IPS-18c (cell line): Measurements from ENCODE around the gene MRPL53.

Experiments used
- H3K4me3 ChIP-seq: 2 replicates; pipeline ENCODE4 v1.7.0; 2013; ENCODE audit warnings: low read depth, mild to moderate bottlenecking, low read length, moderate library complexity; ENCODE audit not compliant: insufficient read depth
- H3K9me3 ChIP-seq: one replicate; pipeline ENCODE4 v1.6.1; 2013; ENCODE audit warnings: mild to moderate bottlenecking, low read length, moderate library complexity; ENCODE audit not compliant: control insufficient read depth, insufficient read depth

MRPL53 gene

DNA sequence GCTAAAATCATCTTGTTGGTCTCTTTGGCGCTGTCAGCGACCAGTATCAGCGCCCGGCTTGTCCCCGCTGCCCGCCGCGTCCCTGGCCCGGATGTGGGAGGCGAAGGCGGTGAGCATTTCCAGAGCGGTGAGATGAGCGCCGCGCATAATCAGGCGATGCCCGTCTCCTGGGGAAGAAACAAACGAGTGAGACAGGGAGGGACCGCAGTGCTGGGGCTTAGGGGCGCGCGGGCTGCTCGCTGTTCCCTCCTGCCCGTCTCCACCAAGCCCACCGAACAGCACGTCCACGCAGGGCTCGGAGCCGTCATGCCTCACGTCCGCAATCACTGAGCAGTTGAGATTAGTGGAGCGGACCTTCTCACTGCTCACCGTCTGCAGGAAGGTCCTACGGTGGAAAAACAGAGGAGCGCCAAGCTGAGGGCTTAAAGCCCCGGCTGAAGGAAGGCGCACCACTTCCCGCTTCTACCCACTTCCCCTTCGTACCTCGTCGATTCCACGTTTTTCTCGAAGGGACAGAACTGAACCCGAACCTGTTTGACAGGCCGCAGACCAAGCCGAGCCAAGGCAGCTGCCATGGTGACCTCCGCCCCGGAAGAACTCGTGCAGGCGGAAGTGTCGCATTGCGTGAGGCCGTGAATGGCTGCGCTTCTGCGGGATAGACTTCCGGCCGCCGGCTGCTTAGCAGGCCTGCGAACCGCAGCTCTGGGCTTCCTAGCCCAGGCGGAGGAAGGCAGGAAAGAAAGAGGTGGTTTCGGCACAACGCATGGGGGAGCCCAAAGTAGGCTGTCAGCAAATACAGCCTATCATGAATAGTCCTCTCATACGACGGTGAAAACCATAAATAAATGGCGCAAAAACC is at the start of gene MRPL53:
Gene MRPL53 (minus strand): TSS at position 595 of the 859 bp plus-strand sequence. CDS start 20 bp downstream, at position 575.
- H3K9me3 ChIP-seq, result no peaks in the 10 kb centered on the region
- peak within 1 kb of the TSS; percentile 99 for H3K4me3 ChIP-seq

DNA sequence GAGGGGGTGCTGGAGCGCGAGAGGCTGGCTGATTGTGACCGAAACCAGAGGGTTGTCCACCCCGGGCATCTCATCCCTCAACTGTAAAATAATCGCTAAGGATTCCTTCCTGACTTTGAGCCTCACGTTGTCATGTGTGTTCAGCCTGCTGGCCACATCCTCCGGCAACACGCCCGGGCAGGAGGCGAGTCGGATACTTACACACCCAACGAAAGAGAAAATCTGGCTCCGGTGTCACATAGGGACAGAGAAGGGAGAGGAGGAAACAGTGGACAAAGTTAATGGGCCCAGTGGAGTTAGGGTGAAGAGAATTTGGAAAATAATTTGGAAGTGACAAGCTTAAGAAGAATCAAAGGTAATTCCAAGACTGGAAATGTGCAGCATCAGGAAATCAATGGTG is 44.2 kb upstream of the MRPL53 start:
- H3K4me3 ChIP-seq, result no peak overlapping the region

DNA sequence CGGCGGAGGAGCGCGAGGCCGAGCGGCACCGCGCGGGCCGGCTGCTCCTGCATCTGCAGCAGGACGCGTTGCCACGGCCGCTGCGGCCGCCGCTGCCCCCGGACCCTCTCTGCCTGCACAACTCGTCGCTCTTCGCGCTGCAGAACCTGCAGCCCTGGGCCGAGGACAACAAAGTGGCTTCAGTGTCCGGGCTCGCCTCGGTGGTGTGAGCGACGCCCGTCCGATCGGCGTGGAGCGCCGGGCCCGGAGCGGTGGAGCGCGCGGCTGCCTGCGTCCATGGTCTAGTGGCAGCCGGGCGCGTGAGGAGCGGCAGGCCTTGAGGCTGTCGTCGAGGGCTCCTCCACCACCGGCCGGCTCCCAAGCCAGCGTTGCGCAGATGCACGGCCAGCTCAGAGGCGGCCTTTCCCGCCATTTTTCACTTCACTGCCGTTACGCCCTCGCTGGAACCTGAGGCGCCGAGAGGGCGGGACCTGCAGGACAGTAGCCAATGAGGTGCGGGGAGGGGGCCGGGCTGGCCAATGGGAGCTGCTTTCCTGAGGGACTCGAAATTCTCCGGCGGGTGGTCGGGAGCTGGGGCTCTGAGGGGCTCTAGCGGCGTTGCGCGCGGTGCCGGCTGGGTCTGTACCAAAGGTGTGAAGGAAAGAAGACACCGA is 43.6 kb upstream of the MRPL53 start:
- H3K4me3 ChIP-seq, result peak overlapping the region; percentile 42; the same call in 1 of the 2 replicates
- peaks cover 9% of the 10 kb centered on the region for H3K9me3 ChIP-seq

More for the DNA sequence above, 44.2 kb upstream of the MRPL53 start:
- H3K9me3 ChIP-seq, result peaks cover 9% of the 10 kb centered on the region

DNA sequence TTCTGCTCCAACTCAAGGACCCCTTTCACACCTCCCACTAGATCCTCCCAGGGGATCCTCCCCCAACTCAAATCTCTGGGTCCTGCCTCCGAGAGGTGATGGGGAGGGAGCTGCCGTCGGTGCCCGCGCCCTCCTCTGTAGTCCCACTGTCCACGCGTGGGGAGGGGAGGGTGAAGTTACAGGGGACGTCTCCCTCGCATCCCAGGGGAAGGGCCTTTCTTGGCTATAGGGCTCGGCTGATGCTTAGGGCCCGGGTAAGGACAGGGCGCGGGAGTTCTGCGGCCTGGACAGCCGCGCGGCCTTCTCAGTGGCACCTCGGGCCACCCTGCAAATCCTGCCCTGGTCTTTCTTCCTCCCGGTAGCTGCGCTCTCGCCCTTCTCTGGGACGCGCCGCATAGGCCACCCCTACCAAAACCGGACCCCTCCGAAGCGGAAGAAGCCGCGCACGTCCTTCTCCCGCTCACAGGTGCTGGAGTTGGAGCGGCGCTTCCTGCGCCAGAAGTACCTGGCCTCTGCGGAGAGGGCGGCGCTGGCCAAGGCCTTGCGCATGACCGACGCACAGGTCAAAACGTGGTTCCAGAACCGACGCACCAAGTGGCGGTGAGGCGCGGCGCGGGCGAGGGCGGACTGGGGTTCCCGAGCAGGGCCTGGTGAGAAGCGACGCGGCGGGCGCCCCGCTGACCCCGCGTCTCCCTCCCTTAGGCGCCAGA is 42.9 kb upstream of the MRPL53 start:
- peak overlapping the region; percentile 42; the same call in 1 of the 2 replicates for H3K4me3 ChIP-seq
- peaks cover 9% of the 10 kb centered on the region for H3K9me3 ChIP-seq

DNA sequence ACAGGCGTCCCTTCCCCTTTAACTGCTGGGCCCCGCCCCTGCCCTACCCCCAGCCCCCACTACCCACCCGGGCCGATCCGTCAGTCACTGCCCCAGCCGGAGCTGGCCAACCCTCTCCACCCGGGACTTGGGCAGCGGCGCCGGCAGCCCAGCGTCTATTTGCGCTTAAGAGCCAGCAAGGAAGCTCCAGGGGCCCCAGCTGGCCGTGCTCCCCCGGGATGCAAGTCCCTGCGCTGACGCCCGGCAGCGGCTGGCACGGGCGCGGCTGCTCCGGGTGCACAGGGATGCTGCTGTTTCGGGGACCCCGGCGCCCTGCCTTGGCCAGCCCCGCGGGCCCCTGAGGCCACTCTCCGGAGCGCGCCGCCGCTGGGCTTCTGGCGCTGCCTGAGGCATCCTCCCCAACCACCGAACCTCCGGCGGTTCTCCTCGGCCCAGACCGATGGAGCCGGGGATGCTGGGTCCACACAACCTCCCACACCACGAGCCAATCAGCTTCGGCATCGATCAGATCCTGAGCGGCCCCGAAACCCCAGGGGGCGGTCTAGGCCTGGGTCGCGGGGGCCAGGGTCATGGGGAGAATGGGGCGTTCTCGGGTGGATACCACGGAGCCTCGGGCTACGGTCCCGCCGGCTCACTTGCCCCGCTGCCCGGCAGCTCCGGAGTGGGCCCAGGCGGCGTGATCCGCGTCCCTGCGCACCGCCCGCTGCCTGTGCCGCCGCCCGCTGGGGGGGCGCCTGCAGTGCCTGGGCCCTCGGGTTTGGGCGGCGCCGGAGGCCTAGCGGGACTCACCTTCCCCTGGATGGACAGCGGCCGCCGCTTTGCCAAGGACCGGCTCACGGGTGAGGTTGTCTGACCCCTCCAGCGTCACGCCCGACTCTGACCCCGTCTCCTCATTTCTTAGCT is 42.1 kb upstream of the MRPL53 start, which contains the start of gene TLX2:
Gene TLX2 (plus strand): TSS at position 83 of the 903 bp plus-strand sequence. CDS start 357 bp downstream, at position 440.
- peak within 1 kb of the TSS; percentile 42 for H3K4me3 ChIP-seq
- H3K9me3 ChIP-seq, result peaks cover 9% of the 10 kb centered on the region

DNA sequence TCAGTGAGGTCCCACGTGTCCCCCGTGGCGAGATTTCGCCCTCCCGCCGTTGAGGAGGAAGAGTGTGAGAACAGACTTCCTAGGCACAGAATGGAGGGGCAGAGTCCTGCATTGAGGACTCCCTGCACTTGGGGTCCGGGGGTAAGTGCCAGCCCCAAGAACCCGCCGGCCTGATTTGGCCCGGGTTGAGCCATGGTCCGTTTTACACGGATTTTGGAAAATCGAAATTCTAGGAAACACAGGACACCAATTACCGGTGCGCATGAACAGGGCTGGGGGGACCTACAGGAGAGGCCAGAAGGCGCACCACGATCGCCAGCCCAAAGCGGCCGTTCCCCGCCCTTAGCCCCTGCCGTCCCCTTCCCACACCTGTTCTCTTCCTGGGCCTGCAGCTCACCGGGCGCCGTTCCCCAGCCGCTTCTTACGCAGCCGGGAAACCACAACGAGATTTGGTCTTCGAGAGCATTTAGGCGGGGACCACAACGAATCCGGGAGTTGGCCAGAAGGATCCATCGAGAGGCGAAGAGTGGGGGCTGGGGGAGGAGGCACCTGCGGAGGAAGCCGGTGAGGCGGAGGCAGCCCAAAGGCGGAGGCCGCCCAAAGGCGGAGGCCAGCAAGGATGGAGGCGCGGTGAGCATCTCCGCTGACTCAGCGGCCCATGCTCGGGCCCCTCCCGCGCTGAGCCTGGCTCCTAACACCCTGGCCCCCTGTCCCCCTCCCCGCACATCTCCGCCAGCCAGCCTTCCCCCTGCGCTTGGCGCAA is 41.3 kb upstream of the MRPL53 start:
- peak overlapping the region; percentile 42 for H3K4me3 ChIP-seq
- peaks cover 9% of the 10 kb centered on the region for H3K9me3 ChIP-seq

DNA sequence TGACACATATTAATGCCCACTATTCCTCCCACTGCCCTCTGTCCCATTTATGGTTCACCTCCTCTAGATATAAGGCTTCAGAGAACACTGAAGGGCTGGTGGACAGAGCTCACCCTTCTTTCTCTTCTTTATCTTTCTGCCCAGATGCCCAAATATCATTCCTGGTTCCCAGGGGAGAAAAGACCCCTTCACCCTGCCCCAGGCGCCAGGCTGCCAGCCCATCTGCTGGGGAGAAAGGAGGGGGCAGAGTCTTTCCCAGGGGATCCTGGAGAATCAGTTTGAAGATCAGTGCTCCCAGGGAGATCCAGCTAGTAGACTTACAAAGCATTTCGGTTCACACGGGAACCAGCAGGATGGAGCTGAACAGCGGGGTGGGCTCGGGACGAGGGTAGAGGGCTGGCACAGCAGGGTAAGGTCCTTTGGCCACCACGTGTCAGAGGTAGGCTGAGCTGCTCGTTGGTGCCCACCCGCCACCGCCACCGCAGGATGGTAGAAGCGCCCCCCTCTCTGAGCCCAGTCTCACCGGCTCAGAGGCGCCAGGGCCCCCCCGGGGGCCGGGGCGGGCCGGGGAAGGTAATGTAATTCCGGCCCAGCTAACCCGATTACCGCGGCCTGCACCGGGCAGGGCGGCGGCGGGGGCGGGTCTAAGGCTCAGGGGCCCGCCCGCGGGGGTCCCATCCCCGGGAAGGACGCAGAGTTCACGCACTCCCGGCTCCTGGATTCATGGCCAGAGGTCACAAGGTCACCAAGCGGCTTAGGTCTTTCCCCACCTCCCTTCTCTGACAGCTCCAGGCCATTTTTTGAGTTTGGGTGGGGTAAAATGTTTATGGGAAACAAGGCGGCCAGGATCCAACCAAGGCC is 40.5 kb upstream of the MRPL53 start:
- H3K4me3 ChIP-seq, result peak overlapping the region; percentile 42; the same call in 1 of the 2 replicates
- peaks cover 9% of the 10 kb centered on the region for H3K9me3 ChIP-seq

DNA sequence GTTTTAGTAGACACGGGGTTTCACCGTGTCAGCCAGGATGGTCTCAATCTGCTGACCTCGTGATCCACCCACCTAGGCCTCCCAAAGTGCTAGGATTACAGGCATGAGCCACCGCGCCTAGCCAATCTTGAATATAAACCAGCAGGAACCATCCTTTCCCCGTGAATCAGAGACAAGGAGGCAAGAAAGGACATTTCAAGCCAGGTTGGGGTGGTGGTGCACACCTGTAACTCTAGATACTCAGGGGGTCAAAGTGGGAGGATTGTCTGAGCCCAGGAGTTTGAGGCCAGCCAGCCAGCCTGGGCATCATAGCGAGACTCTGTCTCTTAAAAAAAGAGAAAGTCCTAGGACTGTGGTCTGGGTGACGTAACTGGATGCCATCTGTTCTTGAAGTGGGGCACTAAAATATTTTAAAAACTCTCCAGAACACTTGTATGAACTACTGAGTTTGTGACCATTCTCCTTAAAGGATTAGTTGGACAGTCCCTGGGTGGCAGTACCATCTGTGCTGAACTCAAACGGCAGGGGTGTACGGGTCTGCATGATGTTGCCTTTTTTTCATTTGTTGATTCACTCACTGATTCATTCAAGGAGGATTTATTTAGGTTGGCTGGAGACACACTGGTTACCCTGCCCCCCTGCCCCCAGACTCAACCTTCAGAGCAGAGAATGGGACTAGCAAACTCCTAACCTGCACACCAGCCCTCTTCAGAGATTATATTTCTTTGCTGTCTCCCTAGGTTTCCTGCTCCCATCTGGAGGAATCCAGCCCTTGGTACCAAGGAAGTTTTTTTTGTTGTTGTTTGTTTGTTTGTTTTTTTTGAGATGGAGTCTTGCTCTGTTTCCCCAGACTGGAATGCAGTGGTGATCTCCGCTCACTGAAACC is 38.9 kb upstream of the MRPL53 start:
- peaks cover 5% of the 10 kb centered on the region for H3K9me3 ChIP-seq
- no peak overlapping the region for H3K4me3 ChIP-seq

DNA sequence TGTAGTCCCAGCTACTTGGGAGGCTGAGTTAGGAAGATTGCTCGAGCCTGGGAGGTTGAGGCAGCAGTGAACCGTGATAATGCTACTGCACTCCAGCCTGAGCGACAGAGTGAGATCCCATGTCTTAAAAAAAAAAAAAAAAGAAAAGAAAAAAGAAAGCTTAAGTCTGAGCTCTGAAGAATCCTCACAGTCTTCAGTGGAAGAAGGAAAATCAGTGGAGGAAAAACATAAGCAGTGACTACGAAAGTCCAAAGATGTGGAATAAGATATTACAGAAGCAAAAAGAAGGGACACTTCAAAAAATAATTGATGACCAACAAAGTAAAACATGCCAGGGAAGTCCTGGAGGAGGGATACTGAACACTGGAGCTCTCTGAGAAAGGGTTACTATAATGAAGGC is 37.8 kb upstream of the MRPL53 start:
- Histone ChIP-seq H3K4me3 (no peak overlapping the region), H3K9me3 (no peaks in the 10 kb centered on the region)

DNA sequence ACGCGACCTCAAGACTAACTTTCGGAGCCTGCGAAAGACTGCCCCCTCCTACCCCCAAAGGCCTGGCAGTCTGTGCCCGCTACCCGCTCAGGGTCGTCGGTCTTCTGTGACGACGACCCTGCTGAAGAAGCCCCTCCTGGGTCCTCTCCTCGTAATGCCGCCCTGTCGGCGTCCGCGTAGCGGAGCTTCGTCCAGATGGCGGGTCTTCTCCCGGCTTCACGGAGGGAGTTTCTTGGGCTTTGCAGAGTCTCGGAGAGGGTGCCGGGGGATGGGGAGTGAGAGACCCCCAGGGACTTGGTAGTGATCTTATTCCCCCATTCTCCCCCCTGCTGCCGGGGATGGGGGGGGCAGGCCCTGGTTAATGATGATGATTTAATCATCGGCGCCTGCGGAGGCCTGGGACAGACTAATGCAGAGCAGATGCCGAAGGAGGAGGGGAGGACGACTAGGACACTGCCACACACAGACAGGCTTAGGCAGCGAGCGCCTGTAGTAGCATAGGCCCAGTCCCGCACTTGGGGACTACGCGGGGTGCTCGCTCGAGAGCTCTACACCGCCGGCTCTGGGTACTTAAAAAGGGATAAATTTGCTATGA is 35.5 kb upstream of the MRPL53 start:
- Histone ChIP-seq H3K4me3 (peak overlapping the region; percentile 94), H3K9me3 (no peaks in the 10 kb centered on the region)

DNA sequence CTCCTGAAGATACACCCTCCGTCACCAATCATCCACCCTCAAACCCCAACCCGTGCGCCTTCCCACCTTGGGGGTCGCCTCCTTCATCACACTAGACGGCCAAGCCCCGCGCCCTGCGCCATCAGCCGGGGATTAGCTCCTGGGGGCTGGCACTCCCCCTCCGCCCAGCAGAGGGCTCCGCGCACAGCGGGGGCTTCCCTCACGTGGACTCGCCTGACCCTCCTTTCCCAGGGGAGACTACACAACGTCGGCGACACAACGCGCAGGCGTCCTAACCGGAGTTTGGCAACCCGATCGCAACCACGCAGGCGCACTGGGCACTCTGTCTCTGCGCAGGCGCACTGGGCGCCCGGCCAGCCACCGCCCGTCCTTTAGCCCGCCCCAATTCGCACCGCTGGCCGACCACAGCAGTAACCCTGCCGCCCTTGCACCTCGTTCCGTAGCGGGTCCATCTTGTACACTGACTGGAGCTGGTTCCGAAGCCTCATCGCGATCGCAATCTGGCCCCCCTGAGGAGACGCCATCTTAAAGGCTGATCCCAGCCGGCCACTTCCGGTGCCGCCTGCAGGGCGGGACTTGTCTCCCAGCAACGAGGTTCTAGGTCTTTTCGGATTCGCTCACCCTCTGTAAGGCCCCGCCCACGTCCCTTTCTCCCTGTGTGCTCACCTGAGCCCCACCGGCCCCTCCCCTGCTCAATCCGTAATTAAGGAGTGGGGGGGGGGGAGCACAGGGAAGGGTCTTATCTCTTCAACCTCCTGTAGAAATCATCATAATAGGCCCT is 34.9 kb upstream of the MRPL53 start, which contains the start of gene PCGF1:
Gene PCGF1 (minus strand): TSS at position 551 of the 781 bp plus-strand sequence. CDS start 27 bp downstream, at position 524.
- Histone ChIP-seq H3K4me3 (peak within 1 kb of the TSS; percentile 94), H3K9me3 (no peaks in the 10 kb centered on the region)

DNA sequence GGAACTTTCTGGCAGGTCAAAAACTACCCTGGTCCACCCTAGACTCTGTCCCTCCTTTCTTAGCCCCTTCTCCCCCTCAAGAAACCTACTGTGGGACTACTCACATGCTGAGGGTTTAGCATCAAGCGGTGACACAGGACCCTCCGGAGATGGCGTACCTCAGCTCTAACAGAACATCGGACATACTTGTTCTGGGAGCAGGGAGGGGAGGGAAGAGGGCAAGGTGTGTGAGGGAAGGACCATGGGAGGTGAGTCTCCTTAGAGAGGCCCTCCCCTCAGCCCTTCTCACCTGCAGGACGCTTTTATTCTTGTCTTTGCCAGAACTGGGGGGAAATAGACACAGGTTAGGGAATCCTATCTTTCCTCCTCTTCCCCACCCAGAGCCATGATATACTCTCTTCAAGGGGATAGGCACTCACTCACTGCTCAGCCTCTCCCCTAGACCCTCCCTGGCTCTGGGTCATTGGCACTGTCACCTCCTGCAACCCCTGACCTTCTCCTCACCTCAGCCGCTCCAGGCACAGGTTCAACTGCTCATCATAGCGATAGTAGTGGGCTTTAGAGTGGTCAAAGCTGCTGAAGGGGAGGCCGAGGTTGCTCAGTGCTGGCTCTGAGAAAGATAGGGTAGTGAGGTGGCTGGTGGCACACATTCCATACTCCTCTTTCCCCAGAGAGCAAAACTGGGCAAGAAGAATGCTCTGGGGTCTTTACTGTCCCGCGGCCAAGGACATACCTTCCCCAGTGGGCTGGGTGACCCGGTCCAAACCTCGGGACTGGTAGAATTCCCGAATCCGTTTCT is 33.2 kb upstream of the MRPL53 start:
- Histone ChIP-seq H3K9me3 (no peaks in the 10 kb centered on the region), H3K4me3 (no peak overlapping the region)

DNA sequence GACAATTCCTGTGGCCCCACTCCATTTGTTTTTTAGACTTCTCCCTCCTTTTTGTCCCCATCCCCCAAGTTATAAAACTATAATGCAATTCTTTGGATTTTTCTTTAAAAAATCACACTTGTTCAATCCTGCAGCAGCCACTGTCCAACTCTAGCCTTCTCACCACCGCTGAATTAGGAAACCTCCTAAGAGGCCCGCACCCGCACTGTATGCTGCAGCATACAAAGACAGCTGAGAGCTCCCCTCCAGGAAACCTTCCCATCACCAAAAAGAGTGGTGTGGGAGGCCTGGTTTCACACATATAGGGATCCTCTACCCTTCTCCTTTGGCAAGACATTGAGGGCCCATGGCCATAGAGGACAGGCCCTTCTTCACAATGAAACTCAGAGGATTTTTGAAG is 32.1 kb upstream of the MRPL53 start:
- H3K4me3 ChIP-seq, result no peak overlapping the region
- H3K9me3 ChIP-seq, result no peaks in the 10 kb centered on the region
